Measurements from ENCODE around the gene STRBP.
"Not testable (repeated sequence)": the region's sequence is repeated elsewhere in the genome, so short reads cannot be mapped to it uniquely, and the experiment has no call there.

The STRBP gene

GRCh38 chr9:123283455-123283854 lies 15.1 kb upstream of the STRBP start:
- no peak for TF ChIP-seq CTCF (IDR thresholded peaks at IDR 0.05; ENCODE audit: extremely low read depth, missing control alignments)
- DNase-seq (ENCODE audit: low spot score): no peak

GRCh38 chr9:123283048-123283408 lies 14.6 kb upstream of the STRBP start:
- DNase-seq (ENCODE audit: low spot score): no peak
- no peak for TF ChIP-seq CTCF (IDR thresholded peaks at IDR 0.05; ENCODE audit: extremely low read depth, missing control alignments)

- no peak for TF ChIP-seq CTCF (IDR thresholded peaks at IDR 0.05; ENCODE audit: extremely low read depth, missing control alignments)
- DNase-seq (ENCODE audit: low spot score): no peak
Observed at GRCh38 chr9:123282362-123283047, 14.1 kb upstream of the STRBP start.

GRCh38 chr9:123281659-123282350 lies 13.4 kb upstream of the STRBP start:
- DNase-seq (ENCODE audit: low spot score): no peak

GRCh38 chr9:123278879-123279493 lies 10.6 kb upstream of the STRBP start:
- not testable (repeated sequence) for DNase-seq (ENCODE audit: low spot score)

More at GRCh38 chr9:123281659-123282350, 13.4 kb upstream of the STRBP start:
- no peak for TF ChIP-seq CTCF (IDR thresholded peaks at IDR 0.05; ENCODE audit: extremely low read depth, missing control alignments)

GRCh38 chr9:123278361-123278760 lies 10.0 kb upstream of the STRBP start:
- no peak for DNase-seq (ENCODE audit: low spot score)
- no peak for TF ChIP-seq CTCF (IDR thresholded peaks at IDR 0.05; ENCODE audit: extremely low read depth, missing control alignments)

DNA sequence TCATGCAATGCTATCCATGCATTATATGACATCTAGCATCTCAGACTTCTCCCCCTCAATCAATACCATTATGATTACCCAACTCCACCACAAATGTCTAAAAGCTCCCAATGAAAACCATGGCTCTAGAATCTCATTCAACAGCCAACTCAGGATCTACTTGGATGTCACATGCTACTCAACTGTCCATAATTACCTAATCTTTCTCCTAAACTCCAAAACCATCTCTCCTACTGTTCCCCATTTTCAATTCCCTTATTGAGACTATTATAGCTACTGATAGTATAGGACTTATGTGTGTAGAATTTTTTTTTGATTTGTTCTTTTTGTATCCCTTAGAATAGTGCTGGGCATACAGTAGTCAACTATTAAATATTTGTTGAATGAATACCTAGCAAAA lies 8.2 kb upstream of the STRBP start:
- no peak for TF ChIP-seq CTCF (IDR thresholded peaks at IDR 0.05; ENCODE audit: extremely low read depth, missing control alignments)
- no peak for DNase-seq (ENCODE audit: low spot score)

GRCh38 chr9:123271133-123271532 lies 2.7 kb upstream of the STRBP start:
- not testable (repeated sequence) for DNase-seq (ENCODE audit: low spot score)

All from GM20000 (cell line).